ENCODE data around the gene GINS2.

Gene GINS2

DNA sequence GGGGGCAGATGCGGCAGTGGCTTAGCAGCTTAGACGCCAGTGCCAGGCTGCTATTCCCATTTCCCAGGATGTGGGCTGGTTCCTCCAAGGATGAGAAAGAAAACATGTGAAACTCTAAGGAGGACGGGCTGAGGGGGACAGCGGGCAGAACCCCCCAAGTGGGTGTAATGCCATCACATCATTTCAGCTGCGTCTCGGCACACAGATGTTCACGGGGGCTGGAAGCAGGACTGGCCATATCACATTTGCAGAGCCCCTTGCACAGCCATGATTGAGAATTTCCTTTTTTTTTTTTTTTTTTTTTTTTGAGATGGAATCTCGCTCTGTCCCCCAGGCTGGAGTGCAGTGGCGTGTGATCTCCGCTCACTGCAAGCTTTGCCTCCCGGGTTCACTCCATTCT is 15.3 kb upstream of the GINS2 start:
- TF ChIP-seq, protein P1, sequence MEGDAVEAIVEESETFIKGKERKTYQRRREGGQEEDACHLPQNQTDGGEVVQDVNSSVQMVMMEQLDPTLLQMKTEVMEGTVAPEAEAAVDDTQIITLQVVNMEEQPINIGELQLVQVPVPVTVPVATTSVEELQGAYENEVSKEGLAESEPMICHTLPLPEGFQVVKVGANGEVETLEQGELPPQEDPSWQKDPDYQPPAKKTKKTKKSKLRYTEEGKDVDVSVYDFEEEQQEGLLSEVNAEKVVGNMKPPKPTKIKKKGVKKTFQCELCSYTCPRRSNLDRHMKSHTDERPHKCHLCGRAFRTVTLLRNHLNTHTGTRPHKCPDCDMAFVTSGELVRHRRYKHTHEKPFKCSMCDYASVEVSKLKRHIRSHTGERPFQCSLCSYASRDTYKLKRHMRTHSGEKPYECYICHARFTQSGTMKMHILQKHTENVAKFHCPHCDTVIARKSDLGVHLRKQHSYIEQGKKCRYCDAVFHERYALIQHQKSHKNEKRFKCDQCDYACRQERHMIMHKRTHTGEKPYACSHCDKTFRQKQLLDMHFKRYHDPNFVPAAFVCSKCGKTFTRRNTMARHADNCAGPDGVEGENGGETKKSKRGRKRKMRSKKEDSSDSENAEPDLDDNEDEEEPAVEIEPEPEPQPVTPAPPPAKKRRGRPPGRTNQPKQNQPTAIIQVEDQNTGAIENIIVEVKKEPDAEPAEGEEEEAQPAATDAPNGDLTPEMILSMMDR (IDR thresholded peaks at IDR 0.05; ENCODE audit: insufficient read depth, missing control alignments) = no peak
- FAIRE-seq (no peak), DNase-seq (ENCODE audit: insufficient read length, low spot score) (no peak)

DNA sequence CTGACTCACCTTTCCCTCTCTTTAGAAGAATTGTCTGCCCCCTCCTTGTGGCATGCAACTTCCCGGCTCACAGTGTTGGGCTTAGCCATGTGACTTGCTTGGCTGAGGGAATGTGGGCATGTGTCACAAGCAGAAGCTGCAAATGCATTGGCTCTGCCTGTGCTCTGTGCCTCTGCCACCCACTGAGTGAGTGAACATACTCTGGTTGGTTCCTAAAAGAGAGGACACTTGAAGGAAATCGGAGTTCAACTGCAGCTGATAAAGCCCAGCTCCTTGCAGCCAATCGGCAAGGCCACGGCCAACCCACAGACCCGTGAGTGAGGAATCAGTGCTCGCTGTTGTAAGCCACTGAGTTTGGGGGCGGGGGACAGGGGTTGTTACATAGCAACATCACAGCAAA is 10.9 kb upstream of the GINS2 start:
- DNase-seq (ENCODE audit: insufficient read length, low spot score) = no peak
- FAIRE-seq = no peak
- TF ChIP-seq, protein P1 (IDR thresholded peaks at IDR 0.05; ENCODE audit: insufficient read depth, missing control alignments) = no peak

DNA sequence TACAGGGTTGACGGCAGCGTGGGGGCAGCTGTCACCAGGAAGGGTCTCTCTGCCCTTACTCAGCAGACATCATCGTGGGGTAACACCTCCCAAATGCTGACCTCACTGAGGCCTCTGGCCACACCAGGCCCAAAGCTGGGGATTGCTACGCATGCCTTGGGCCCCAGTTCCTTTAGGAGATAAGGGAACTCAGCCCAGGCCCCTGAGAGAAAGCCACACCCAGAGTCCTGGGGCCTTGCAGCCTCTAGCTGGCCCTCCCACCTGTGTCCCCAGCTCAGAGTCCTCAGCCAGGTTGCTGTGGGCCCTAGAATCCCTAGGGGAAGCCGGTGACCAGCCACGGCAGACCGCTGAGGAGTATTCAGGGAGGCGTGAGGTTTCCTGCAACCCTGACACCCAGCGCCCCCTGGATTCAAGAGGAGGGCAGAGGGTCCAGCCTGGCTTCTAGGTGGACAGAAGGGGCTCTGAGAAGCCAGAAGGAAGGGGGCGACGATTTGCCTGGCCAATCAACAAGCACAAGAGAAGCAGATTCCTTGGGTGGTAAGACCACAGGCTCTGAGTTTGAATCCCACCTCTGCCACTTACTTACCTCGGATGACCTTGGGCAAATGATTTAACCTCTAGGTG is 10.3 kb upstream of the GINS2 start:
- TF ChIP-seq, protein P1 (IDR thresholded peaks at IDR 0.05; ENCODE audit: insufficient read depth, missing control alignments) = no peak
- DNase-seq (ENCODE audit: insufficient read length, low spot score) (no peak), FAIRE-seq (no peak)

DNA sequence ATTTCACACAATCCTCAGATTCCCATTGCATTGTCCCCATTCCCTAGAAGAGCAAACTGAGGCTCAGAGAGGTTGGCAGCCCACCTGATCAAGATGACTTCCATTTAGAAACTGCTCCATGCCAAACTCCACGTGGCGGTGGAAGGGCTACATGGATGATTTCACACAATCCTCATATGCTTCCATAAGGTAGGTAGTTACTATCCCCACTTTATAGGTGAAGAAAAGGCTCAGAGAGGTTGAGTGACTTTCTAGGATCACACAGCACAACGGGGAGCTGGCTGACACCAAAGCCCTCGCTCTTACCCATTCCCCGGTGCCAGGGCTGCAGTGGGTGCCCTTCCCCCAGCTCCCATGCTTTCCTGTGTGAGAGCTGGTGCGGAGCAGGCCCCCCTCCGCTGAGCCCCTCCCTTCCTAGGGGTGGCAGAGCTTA is 9.7 kb upstream of the GINS2 start:
- FAIRE-seq = no peak

DNA sequence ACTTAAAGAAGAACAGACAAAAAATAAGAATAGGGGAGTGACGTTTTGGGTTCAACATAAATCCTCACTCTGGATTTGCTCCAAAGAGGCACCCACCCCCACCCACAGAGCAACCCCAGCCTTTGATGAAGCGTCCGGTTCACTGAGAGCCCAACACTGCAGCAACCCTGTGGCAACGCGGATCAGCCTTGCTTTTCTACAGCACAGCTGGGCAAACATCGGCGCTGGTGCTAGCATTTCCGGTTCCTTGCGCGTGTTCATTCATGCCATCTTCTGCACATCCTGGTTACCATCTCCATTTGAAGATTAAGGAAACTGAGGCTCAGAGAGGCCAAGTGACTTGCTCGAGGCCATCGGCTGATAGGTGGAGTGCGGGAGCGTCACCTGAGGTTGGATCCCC is 8.7 kb upstream of the GINS2 start:
- FAIRE-seq = no peak
- DNase-seq (ENCODE audit: insufficient read length, low spot score) = no peak

More for the DNA sequence above, 9.7 kb upstream of the GINS2 start:
- DNase-seq (ENCODE audit: insufficient read length, low spot score) = no peak
- TF ChIP-seq, protein P1 (IDR thresholded peaks at IDR 0.05; ENCODE audit: insufficient read depth, missing control alignments) = no peak

DNA sequence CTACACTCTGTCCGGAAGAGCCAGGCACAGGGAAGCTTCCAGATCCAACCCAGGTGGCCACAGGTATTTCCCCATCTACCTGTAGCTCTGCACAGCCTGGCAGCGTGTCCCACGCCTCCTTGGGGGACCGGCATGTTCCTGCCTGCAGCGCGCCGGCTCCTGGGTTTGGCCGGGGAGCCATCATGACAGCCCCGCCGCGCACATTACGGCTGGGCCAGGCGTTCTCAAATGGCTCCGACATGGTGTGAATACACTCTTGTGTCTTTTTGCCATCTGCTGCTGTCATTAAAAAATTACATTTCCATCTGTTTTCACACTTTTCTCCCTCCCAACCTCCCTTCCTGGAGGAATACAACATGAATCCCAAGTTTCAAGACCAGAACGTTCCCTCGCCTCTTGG is 8.0 kb upstream of the GINS2 start:
- DNase-seq (ENCODE audit: insufficient read length, low spot score) (no peak), FAIRE-seq (no peak)
- TF ChIP-seq, protein P1 (IDR thresholded peaks at IDR 0.05; ENCODE audit: insufficient read depth, missing control alignments) = no peak

More for the DNA sequence above, 8.7 kb upstream of the GINS2 start:
- TF ChIP-seq, protein P1 (IDR thresholded peaks at IDR 0.05; ENCODE audit: insufficient read depth, missing control alignments) = no peak
